HepG2 (cell line): ENCODE measurements around the gene MYO10. TPM values are rescaled to one million over a fixed set of nuclear protein-coding genes. Genes with fewer than 3 reads are reported as not detected.

Experiments
- ATAC-seq: fragments of 200-7000 bp; cut with Tn5 transposase; 3 replicates; pipeline ENCODE4 v1.9.1; 2020; ENCODE audit warnings: mild to moderate bottlenecking, moderate library complexity
- BruUV-seq: library from RNA; stranded (reverse); fragments of 400-500 nt; replicated peaks from 2 replicates; lab custom pipeline; 2021; lab: Mats Ljungman, UMichigan
- CTCF ChIA-PET: fragments of 300-600 bp; formaldehyde crosslinking; extraction: SDS; loops from one replicate; lab custom pipeline; 2021; ENCODE audit warnings: low total read pairs, inconsistent platforms, low intra/inter-chr PET ratio; lab: Yijun Ruan, JAX
- POLR2A ChIA-PET: fragments of 350-600 bp; sonication (Branson Sonifier 250); formaldehyde crosslinking; loops from one replicate; lab custom pipeline; 2020; ENCODE audit warnings: antibody characterized with exemption, inconsistent platforms; lab: Yijun Ruan, JAX
- DNase-seq: peaks from one replicate; pipeline ENCODE4 v3.0.0-alpha.2; 2015; ENCODE audit warnings: low spot score
- FAIRE-seq: peaks from 3 replicates; lab custom pipeline; 2011; peaks lifted over from hg19 to GRCh38; lab: Jason Lieb, UNC
- H2AFZ ChIP-seq: one replicate; pipeline ENCODE4 v1.6.1; 2011; ENCODE audit warnings: low read length, inconsistent platforms
- H3K27ac ChIP-seq: fragments of 300-600 bp; 3 replicates; pipeline ENCODE4 v1.8.0; 2011; ENCODE audit warnings: mixed run types, mild to moderate bottlenecking, mixed read lengths, low read length, inconsistent platforms; ENCODE audit not compliant: insufficient read depth; ENCODE audit errors: extremely low read length
- H3K27me3 ChIP-seq, 2 experiments: fragments of 200-600 bp in 1 of 2; 2 replicates in 1 of 2; 3 replicates in 1 of 2; pipeline versions ENCODE4 v1.6.0 to v1.8.0; 2011; ENCODE audit warnings: low read length in 2 of 2, mild to moderate bottlenecking in 2 of 2, moderate library complexity in 2 of 2, inconsistent platforms in 1 of 2; ENCODE audit not compliant: insufficient read depth in 2 of 2, control insufficient read depth in 1 of 2
- H3K36me3 ChIP-seq, 2 experiments: fragments of 200-600 bp in 1 of 2; replicated peaks in 1 of 2; 2 replicates in 1 of 2; 3 replicates in 1 of 2; pipeline versions ENCODE4 v1.5.1 to v1.8.0; 2011; ENCODE audit warnings: low read length in 2 of 2, inconsistent platforms in 1 of 2; ENCODE audit not compliant: insufficient read depth in 2 of 2, control insufficient read depth in 1 of 2
- H3K4me1 ChIP-seq: 2 replicates; pipeline ENCODE4 v1.5.1; 2012; ENCODE audit warnings: low read length, inconsistent platforms; ENCODE audit not compliant: insufficient read depth
- H3K4me2 ChIP-seq: 2 replicates; pipeline ENCODE4 v1.6.0; 2011; ENCODE audit warnings: low read depth, low read length, inconsistent platforms
- H3K4me3 ChIP-seq, 3 experiments: fragments of 200-600 bp in 1 of 3; sonication (generic), shearing (Covaris generic) in 1 of 3; replicated peaks in 1 of 3; 2 replicates each; pipeline ENCODE4 v1.5.1; 2011 to 2016; ENCODE audit warnings: low read length in 3 of 3, inconsistent platforms in 2 of 3, low read depth in 2 of 3, mild to moderate bottlenecking in 2 of 3, control low read depth in 1 of 3, mixed read lengths in 1 of 3; ENCODE audit not compliant: insufficient read depth in 1 of 3
- H3K79me2 ChIP-seq: one replicate; pipeline ENCODE4 v1.6.1; 2011; ENCODE audit warnings: low read length, inconsistent platforms; ENCODE audit not compliant: insufficient read depth
- H3K9ac ChIP-seq: 2 replicates; pipeline ENCODE4 v1.6.0; 2011; ENCODE audit warnings: mild to moderate bottlenecking, low read depth, low read length, inconsistent platforms; ENCODE audit not compliant: insufficient read depth
- H3K9me3 ChIP-seq: 2 replicates; pipeline ENCODE4 v1.5.1; 2012; ENCODE audit warnings: mild to moderate bottlenecking, low read length
- H4K20me1 ChIP-seq: 2 replicates; pipeline ENCODE4 v1.6.0; 2011; ENCODE audit warnings: inconsistent platforms, mild to moderate bottlenecking, low read length, moderate library complexity; ENCODE audit not compliant: insufficient read depth
- ETV6 ChIP-seq: sonication (generic); formaldehyde crosslinking; conservative IDR thresholded peaks from 2 replicates; pipeline ENCODE4 v1.4.0; 2020; ENCODE audit warnings: missing genetic modification reagents
- GTF3A ChIP-seq: sonication (generic); formaldehyde crosslinking; conservative IDR thresholded peaks from 2 replicates; pipeline ENCODE4 v1.4.0; 2020; ENCODE audit warnings: mild to moderate bottlenecking, missing genetic modification reagents
- KDM1A ChIP-seq: IDR thresholded peaks from 2 replicates; pipeline ENCODE4 v1.6.1; 2016; ENCODE audit warnings: missing compliant biosample characterization
- LCORL ChIP-seq, 2 experiments: fragments of 450-650 bp in 1 of 2; sonication (generic) in 1 of 2; formaldehyde crosslinking in 1 of 2; IDR thresholded peaks; 2 replicates each; pipeline versions ENCODE4 v1.5.0 to v1.6.1; 2017 to 2020; ENCODE audit warnings: antibody characterized with exemption in 1 of 2, missing genetic modification reagents in 1 of 2
- MATR3 ChIP-seq: sonication (generic); formaldehyde crosslinking; IDR thresholded peaks from 2 replicates; pipeline ENCODE4 v1.4.0; 2020; ENCODE audit warnings: missing genetic modification reagents
- U2AF2 ChIP-seq: fragments of 200-400 bp; formaldehyde crosslinking; IDR thresholded peaks from 2 replicates; pipeline ENCODE4 v1.6.1; 2017; ENCODE audit warnings: low read depth, mild to moderate bottlenecking, low read length
- XBP1 ChIP-seq: sonication (generic); formaldehyde crosslinking; IDR thresholded peaks from 2 replicates; pipeline ENCODE4 v1.5.0; 2020; ENCODE audit warnings: missing genetic modification reagents
- ZFP90 ChIP-seq: sonication (generic); formaldehyde crosslinking; IDR thresholded peaks from 2 replicates; pipeline ENCODE4 v1.8.0; 2022; ENCODE audit warnings: missing genetic modification reagents, mild to moderate bottlenecking, inconsistent platforms, borderline replicate concordance
- ZNF121 ChIP-seq: sonication (generic); formaldehyde crosslinking; IDR thresholded peaks from 2 replicates; pipeline ENCODE4 v1.5.0; 2020; ENCODE audit warnings: mild to moderate bottlenecking, missing genetic modification reagents
- ZNF143 ChIP-seq: sonication (generic); formaldehyde crosslinking; IDR thresholded peaks from 2 replicates; pipeline ENCODE4 v1.4.0; 2020; ENCODE audit warnings: missing genetic modification reagents
- ZNF589 ChIP-seq: sonication (generic); formaldehyde crosslinking; conservative IDR thresholded peaks from 2 replicates; pipeline ENCODE4 v1.8.0; 2022; ENCODE audit warnings: mild to moderate bottlenecking, moderate library complexity, missing genetic modification reagents
- ZSCAN12 ChIP-seq: sonication (generic); formaldehyde crosslinking; IDR thresholded peaks from 2 replicates; pipeline ENCODE4 v1.9.0; 2021; ENCODE audit warnings: mild to moderate bottlenecking, missing genetic modification reagents
- WGBS: methylation state at CpG from one replicate; pipeline ENCODE4 v1.1.6; 2017; ENCODE audit warnings: low lambda C conversion rate; 5-methylcytosine and 5-hydroxymethylcytosine counted together
- in situ Hi-C: cut with HindIII; loops from 2 replicates; pipeline ENCODE4 v1.10.0; 2017; ENCODE audit warnings: low pct_unique_long_range_greater_than_20kb; ENCODE audit not compliant: extremely low pct_ligation_motif_present
- intact Hi-C: fragments of 100-400 bp; cut with micrococcal nuclease; formaldehyde crosslinking; loops from one replicate; pipeline ENCODE4 v1.10.0; 2022; ENCODE audit not compliant: unreplicated experiment
- polyA plus RNA-seq, 8 experiments: library from polyadenylated mRNA; depleted of rRNA in 3 of 8; stranded (reverse) in 7 of 8; unstranded in 1 of 8; fragments of >200 nt; fragmentation: Illumina TruSeq in 4 of 8; extraction: Trizol in 4 of 8; gene quantifications; 2 replicates each; pipeline versions ENCODE4 v1.2.1 to v1.2.3, GENCODE V29; 2011 to 2016; ENCODE audit warnings: low read depth in 4 of 8, missing spikeins in 1 of 8, mixed read lengths in 1 of 8; ENCODE audit not compliant: insufficient read depth in 1 of 8
- total RNA-seq, 5 experiments: library from RNA; depleted of rRNA; stranded (reverse); fragments of >200 nt; fragmentation: Illumina TruSeq; extraction: Trizol; gene quantifications; 2 replicates each; pipeline ENCODE4 v1.2.3, GENCODE V29; 2016; ENCODE audit warnings: low read depth in 1 of 5
- TF ChIP-seq, protein P1 (sequence below), 2 experiments: fragments of 450-650 bp in 1 of 2; sonication (generic) in 1 of 2; formaldehyde crosslinking; IDR thresholded peaks; 2 replicates each; pipeline versions ENCODE4 v1.5.0 to v1.8.0; 2020 to 2022; ENCODE audit warnings: mild to moderate bottlenecking in 1 of 2, missing genetic modification reagents in 1 of 2
- TF ChIP-seq, protein P2 (sequence below): sonication (generic); formaldehyde crosslinking; IDR thresholded peaks from 2 replicates; pipeline ENCODE4 v1.4.0; 2020; ENCODE audit warnings: missing genetic modification reagents

MYO10 gene
- total and polyA plus RNA-seq, 2 of the 13 experiments (the other 11 are each of a cell fraction or from before 2014, with no cell fraction given), result 4.5 to 14.0 TPM

DNA sequence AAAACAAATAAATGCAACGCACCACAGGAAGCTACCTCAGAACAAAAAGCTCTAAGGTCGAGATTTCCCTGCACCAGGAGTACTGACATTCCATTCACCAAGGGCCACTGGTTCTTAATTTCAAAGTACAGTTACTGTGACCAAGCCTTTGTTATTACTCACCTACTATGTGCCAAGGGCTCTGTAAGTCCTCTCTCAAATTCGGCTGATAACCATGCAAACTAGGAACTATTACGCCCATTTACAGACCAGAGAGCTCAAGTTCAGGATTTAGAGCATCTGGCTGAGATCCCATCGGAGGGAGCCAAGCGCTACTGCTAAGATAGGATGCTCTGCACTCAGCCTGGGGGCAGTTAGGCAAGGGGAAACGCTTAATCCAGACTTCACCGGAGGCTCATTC, 5.6 kb downstream of the MYO10 start:
- no peak overlapping the region for H3K27ac ChIP-seq
- TF ChIP-seq ZFP90 (CRISPR knock-in tag) (no peak), LCORL (IDR thresholded peaks at IDR 0.05) (no peak), LCORL (CRISPR knock-in tag; IDR thresholded peaks at IDR 0.05) (no peak), XBP1 (CRISPR knock-in tag) (no peak), ZSCAN12 (no peak), MATR3 (CRISPR knock-in tag) (no peak), KDM1A (CRISPR knock-in tag) (no peak)
- no peak overlapping the region for H2AFZ ChIP-seq
- DNase-seq (no peak), ATAC-seq (no peak), FAIRE-seq (no peak)
- peaks cover 0 to 15% of the 10 kb centered on the region in 2 experiments; a peak in 2 of 5 replicates for H3K27me3 ChIP-seq
- H3K4me3 ChIP-seq, result no peak overlapping the region
- H3K9me3 ChIP-seq, result no peaks in the 10 kb centered on the region
- in situ Hi-C loops (loop anchor here (10.0 kb wide), 1 partner anchor 254 kb away; no protein-coding TSS in a partner anchor), intact Hi-C loops (loop anchor here (5.0 kb wide), 1 partner anchor 138 kb away; no protein-coding TSS in a partner anchor)
- POLR2A ChIA-PET, result no interaction called here
- H4K20me1 ChIP-seq, result no peaks in the 10 kb centered on the region; the same call in 1 of the 2 replicates
- WGBS, result 55% methylated on average over 7 of the region's 8 CpGs
- CTCF ChIA-PET, result no interaction called here
- BruUV-seq, result no TSS peak
- H3K4me1 ChIP-seq, result peaks cover 8% of the 10 kb centered on the region
- no peaks in the 10 kb centered on the region for H3K79me2 ChIP-seq
- no peak overlapping the region for H3K4me2 ChIP-seq
- H3K36me3 ChIP-seq, result no peaks in the 10 kb centered on the region
- H3K9ac ChIP-seq, result no peak overlapping the region

DNA sequence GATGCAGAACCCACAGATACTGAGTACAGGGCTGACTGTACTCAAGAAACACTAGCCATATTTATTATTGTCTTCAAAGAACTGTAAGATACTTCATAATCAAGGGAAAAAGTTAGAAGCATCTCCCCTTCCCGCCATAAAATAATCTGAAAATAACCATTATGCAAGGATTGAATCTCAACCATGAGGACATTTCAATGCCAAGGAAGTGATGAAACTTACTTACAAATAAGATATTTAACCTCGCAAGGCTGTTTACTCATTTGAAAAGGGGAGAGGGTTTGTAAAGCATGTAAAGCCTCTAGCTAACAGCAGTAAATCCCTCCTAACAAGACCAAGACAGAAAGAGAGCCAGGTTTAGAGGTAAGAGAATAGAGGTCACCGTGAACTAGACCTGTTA, 6.3 kb downstream of the MYO10 start:
- H2AFZ ChIP-seq, result no peak overlapping the region
- H3K36me3 ChIP-seq, result no peaks in the 10 kb centered on the region
- H3K4me2 ChIP-seq, result no peak overlapping the region
- peaks cover 2% of the 10 kb centered on the region; the same call in 1 of the 2 replicates for H3K4me1 ChIP-seq
- intact Hi-C loops (loop anchor here (5.0 kb wide), 1 partner anchor 138 kb away; no protein-coding TSS in a partner anchor), in situ Hi-C loops (loop anchor here (10.0 kb wide), 1 partner anchor 255 kb away; no protein-coding TSS in a partner anchor)
- FAIRE-seq (no peak), ATAC-seq (no peak), DNase-seq (no peak)
- no peaks in the 10 kb centered on the region for H3K79me2 ChIP-seq
- no TSS peak for BruUV-seq
- no peak overlapping the region for H3K27ac ChIP-seq
- H3K27me3 ChIP-seq, result peaks cover 0 to 8% of the 10 kb centered on the region in 2 experiments; a peak in 2 of 5 replicates
- no peaks in the 10 kb centered on the region; the same call in 1 of the 2 replicates for H4K20me1 ChIP-seq
- H3K9me3 ChIP-seq, result no peaks in the 10 kb centered on the region
- ChIA-PET CTCF (no interaction called here), POLR2A (no interaction called here)
- no peak overlapping the region for H3K9ac ChIP-seq
- no peak overlapping the region for H3K4me3 ChIP-seq
- 47% methylated on average over 3 of the region's 3 CpGs for WGBS
- no peak for TF ChIP-seq ZNF589 (CRISPR knock-in tag)
- TF ChIP-seq, protein P1, sequence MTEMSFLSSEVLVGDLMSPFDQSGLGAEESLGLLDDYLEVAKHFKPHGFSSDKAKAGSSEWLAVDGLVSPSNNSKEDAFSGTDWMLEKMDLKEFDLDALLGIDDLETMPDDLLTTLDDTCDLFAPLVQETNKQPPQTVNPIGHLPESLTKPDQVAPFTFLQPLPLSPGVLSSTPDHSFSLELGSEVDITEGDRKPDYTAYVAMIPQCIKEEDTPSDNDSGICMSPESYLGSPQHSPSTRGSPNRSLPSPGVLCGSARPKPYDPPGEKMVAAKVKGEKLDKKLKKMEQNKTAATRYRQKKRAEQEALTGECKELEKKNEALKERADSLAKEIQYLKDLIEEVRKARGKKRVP (CRISPR knock-in tag; IDR thresholded peaks at IDR 0.05), result no peak
- no peak for TF ChIP-seq U2AF2
- TF ChIP-seq, protein P2, sequence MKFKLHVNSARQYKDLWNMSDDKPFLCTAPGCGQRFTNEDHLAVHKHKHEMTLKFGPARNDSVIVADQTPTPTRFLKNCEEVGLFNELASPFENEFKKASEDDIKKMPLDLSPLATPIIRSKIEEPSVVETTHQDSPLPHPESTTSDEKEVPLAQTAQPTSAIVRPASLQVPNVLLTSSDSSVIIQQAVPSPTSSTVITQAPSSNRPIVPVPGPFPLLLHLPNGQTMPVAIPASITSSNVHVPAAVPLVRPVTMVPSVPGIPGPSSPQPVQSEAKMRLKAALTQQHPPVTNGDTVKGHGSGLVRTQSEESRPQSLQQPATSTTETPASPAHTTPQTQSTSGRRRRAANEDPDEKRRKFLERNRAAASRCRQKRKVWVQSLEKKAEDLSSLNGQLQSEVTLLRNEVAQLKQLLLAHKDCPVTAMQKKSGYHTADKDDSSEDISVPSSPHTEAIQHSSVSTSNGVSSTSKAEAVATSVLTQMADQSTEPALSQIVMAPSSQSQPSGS (CRISPR knock-in tag), result no peak
- TF ChIP-seq ETV6 (CRISPR knock-in tag), result no peak
- TF ChIP-seq ZNF143 (CRISPR knock-in tag), result no peak
- TF ChIP-seq GTF3A (CRISPR knock-in tag), result no peak
- no peak for TF ChIP-seq ZNF121
